H9 (cell line): ENCODE data around the gene C1QTNF6. TPM values are rescaled to one million over a fixed set of nuclear protein-coding genes. Genes with fewer than 3 reads are reported as not detected.

Experiments
- DNase-seq: peaks from one replicate; pipeline ENCODE4 v3.0.0-alpha.2; 2017
- H2AFZ ChIP-seq: one replicate; pipeline ENCODE4 v1.6.1; 2013; ENCODE audit warnings: mild to moderate bottlenecking, low read length, control low read depth, moderate library complexity
- H2AK5ac ChIP-seq: 2 replicates; pipeline ENCODE4 v1.6.1; 2013; ENCODE audit warnings: low read length, control low read depth, mixed read lengths; ENCODE audit not compliant: insufficient read length
- H2BK120ac ChIP-seq: one replicate; pipeline ENCODE4 v1.6.1; 2013; ENCODE audit warnings: low read depth, mild to moderate bottlenecking, low read length, control low read depth, inconsistent platforms; ENCODE audit not compliant: poor library complexity, severe bottlenecking
- H2BK12ac ChIP-seq: 2 replicates; pipeline ENCODE4 v1.6.1; 2013; ENCODE audit warnings: low read length, control low read depth, mixed read lengths, low read depth; ENCODE audit not compliant: insufficient read length
- H2BK15ac ChIP-seq: 2 replicates; pipeline ENCODE4 v1.6.1; 2013; ENCODE audit warnings: low read depth, low read length, control low read depth
- H2BK20ac ChIP-seq: one replicate; pipeline ENCODE4 v1.6.1; 2013; ENCODE audit warnings: low read depth, mild to moderate bottlenecking, low read length, control low read depth, inconsistent platforms; ENCODE audit not compliant: poor library complexity, severe bottlenecking
- H2BK5ac ChIP-seq: 2 replicates; pipeline ENCODE4 v1.6.1; 2013; ENCODE audit warnings: low read length, control low read depth, mixed read lengths; ENCODE audit not compliant: insufficient read length
- H3K14ac ChIP-seq: 2 replicates; pipeline ENCODE4 v1.6.1; 2013; ENCODE audit warnings: low read length, control low read depth; ENCODE audit not compliant: insufficient read depth
- H3K18ac ChIP-seq: 2 replicates; pipeline ENCODE4 v1.6.1; 2013; ENCODE audit warnings: low read depth, mild to moderate bottlenecking, mixed read lengths, low read length, control low read depth; ENCODE audit not compliant: insufficient read length
- H3K23ac ChIP-seq: 2 replicates; pipeline ENCODE4 v1.6.1; 2013; ENCODE audit warnings: low read length, control low read depth, mixed read lengths, low read depth; ENCODE audit not compliant: insufficient read length
- H3K23me2 ChIP-seq: 2 replicates; pipeline ENCODE4 v1.6.1; 2013; ENCODE audit warnings: low read depth, mild to moderate bottlenecking, mixed read lengths, low read length, control low read depth; ENCODE audit not compliant: insufficient read length, poor library complexity, severe bottlenecking
- H3K27ac ChIP-seq: 2 replicates; pipeline ENCODE4 v1.5.1; 2013; ENCODE audit warnings: low read length, control low read depth, mixed read lengths, low read depth; ENCODE audit not compliant: insufficient read length
- H3K27me3 ChIP-seq: 2 replicates; pipeline ENCODE4 v1.6.1; 2013; ENCODE audit warnings: low read length, control low read depth, inconsistent platforms; ENCODE audit not compliant: insufficient read depth
- H3K4ac ChIP-seq: 2 replicates; pipeline ENCODE4 v1.6.1; 2013; ENCODE audit warnings: low read depth, mild to moderate bottlenecking, control low read depth, inconsistent platforms, low read length, moderate library complexity
- H3K4me1 ChIP-seq: 2 replicates; pipeline ENCODE4 v1.6.1; 2013; ENCODE audit warnings: low read length, control low read depth, inconsistent platforms; ENCODE audit not compliant: insufficient read depth
- H3K4me2 ChIP-seq: 2 replicates; pipeline ENCODE4 v1.6.1; 2013; ENCODE audit warnings: low read length, control low read depth, mixed read lengths; ENCODE audit not compliant: insufficient read length, insufficient read depth
- H3K56ac ChIP-seq: 2 replicates; pipeline ENCODE4 v1.6.1; 2013; ENCODE audit warnings: low read depth, mild to moderate bottlenecking, mixed read lengths, low read length, control low read depth; ENCODE audit not compliant: insufficient read length
- H3K79me1 ChIP-seq: 2 replicates; pipeline ENCODE4 v1.6.1; 2013; ENCODE audit warnings: low read depth, mild to moderate bottlenecking, moderate library complexity, low read length, control low read depth, inconsistent platforms; ENCODE audit not compliant: insufficient read depth, poor library complexity, severe bottlenecking
- H3K79me2 ChIP-seq: 2 replicates; pipeline ENCODE4 v1.6.1; 2013; ENCODE audit warnings: low read length, control low read depth, inconsistent platforms; ENCODE audit not compliant: insufficient read depth
- H3K9ac ChIP-seq: 2 replicates; pipeline ENCODE4 v1.6.1; 2013; ENCODE audit warnings: low read length, control low read depth, mixed read lengths; ENCODE audit not compliant: insufficient read length; ENCODE audit errors: extremely low read depth
- H3K9me3 ChIP-seq: one replicate; pipeline ENCODE4 v1.6.1; 2013; ENCODE audit warnings: low read depth, low read length, inconsistent platforms; ENCODE audit not compliant: control insufficient read depth
- H3T11ph ChIP-seq: one replicate; pipeline ENCODE4 v1.6.1; 2013; ENCODE audit warnings: mild to moderate bottlenecking, low read length, control low read depth, inconsistent platforms
- H4K20me1 ChIP-seq: one replicate; pipeline ENCODE4 v1.6.1; 2013; ENCODE audit not compliant: control insufficient read depth, insufficient read length, insufficient read depth
- H4K5ac ChIP-seq: 2 replicates; pipeline ENCODE4 v1.6.1; 2013; ENCODE audit warnings: low read depth, mild to moderate bottlenecking, mixed read lengths, low read length, control low read depth; ENCODE audit not compliant: insufficient read length
- H4K8ac ChIP-seq: replicated peaks from 2 replicates; pipeline ENCODE4 v1.6.1; 2013; ENCODE audit warnings: low read length, control low read depth, mixed read lengths, low read depth; ENCODE audit not compliant: insufficient read length
- H4K91ac ChIP-seq: 2 replicates; pipeline ENCODE4 v1.6.1; 2013; ENCODE audit warnings: low read depth, mild to moderate bottlenecking, moderate library complexity, mixed read lengths, low read length, control low read depth; ENCODE audit not compliant: insufficient read length
- H3K27ac Mint-ChIP-seq, 3 experiments: 2 replicates in 2 of 3; 3 replicates in 1 of 3; pipeline ENCODE4 v1.8.0; 2020 to 2021; ENCODE audit warnings: mixed read lengths in 3 of 3, mild to moderate bottlenecking in 1 of 3, moderate library complexity in 1 of 3
- H3K27me3 Mint-ChIP-seq: 2 replicates; pipeline ENCODE4 v1.8.0; 2021; ENCODE audit warnings: low read depth, mild to moderate bottlenecking, moderate library complexity, mixed read lengths
- H3K36me3 Mint-ChIP-seq, 3 experiments: 2 replicates in 2 of 3; 3 replicates in 1 of 3; pipeline ENCODE4 v1.8.0; 2020 to 2021; ENCODE audit warnings: low read depth in 3 of 3, mixed read lengths in 3 of 3; ENCODE audit not compliant: insufficient read depth in 1 of 3
- H3K4me1 Mint-ChIP-seq, 2 experiments: 2 replicates each; pipeline ENCODE4 v1.8.0; 2020; ENCODE audit warnings: mixed read lengths in 2 of 2
- H3K4me3 Mint-ChIP-seq, 2 experiments: 2 replicates in 1 of 2; 3 replicates in 1 of 2; pipeline ENCODE4 v1.8.0; 2020 to 2021; ENCODE audit warnings: mild to moderate bottlenecking in 2 of 2, mixed read lengths in 2 of 2, moderate library complexity in 1 of 2
- H3K9me3 Mint-ChIP-seq, 2 experiments: 2 replicates in 1 of 2; 3 replicates in 1 of 2; pipeline ENCODE4 v1.8.0; 2020; ENCODE audit warnings: mild to moderate bottlenecking in 2 of 2, mixed read lengths in 2 of 2, moderate library complexity in 1 of 2
- CTCF ChIP-seq: fragments of 200-600 bp; sonication (generic); conservative IDR thresholded peaks from 3 replicates; pipeline ENCODE4 v1.8.0; 2021; ENCODE audit warnings: antibody characterized with exemption, mild to moderate bottlenecking
- WGBS: extraction: QIAGEN DNeasy Blood & Tissue Kit; methylation state at CpG from one replicate; pipeline ENCODE4 v1.1.7; 2013; ENCODE audit warnings: missing lambda C conversion rate, low lambda C conversion rate, mixed read lengths; ENCODE audit not compliant: insufficient read length; ENCODE audit errors: extremely low coverage; 5-methylcytosine and 5-hydroxymethylcytosine counted together
- total RNA-seq: library from RNA; stranded (reverse); gene quantifications from 2 replicates; pipeline ENCODE4 v1.2.1, GENCODE V29; 2021

The C1QTNF6 gene
- total RNA-seq, 1 experiment from 2014 or later, result 5.0 TPM

- WGBS, result no CpG with 5 or more reads among the region's 5 CpGs
- Mint-ChIP-seq H3K27ac (no peak overlapping the region), H3K4me3 (no peak overlapping the region), H3K9me3 (no peaks in the 10 kb centered on the region), H3K4me1 (peaks cover 6 to 23% of the 10 kb centered on the region in 2 experiments), H3K36me3 (no peaks in the 10 kb centered on the region), H3K27me3 (peaks cover 11% of the 10 kb centered on the region)
- no peaks in the 10 kb centered on the region for H4K20me1 ChIP-seq
- no peak overlapping the region for H2AFZ ChIP-seq
- no peaks in the 10 kb centered on the region for H3K9me3 ChIP-seq
- H2BK120ac ChIP-seq, result no peak overlapping the region
- H4K8ac ChIP-seq, result no peak overlapping the region
- no peak overlapping the region for H3K18ac ChIP-seq
- DNase-seq, result no peak
- H3K27ac ChIP-seq, result no peak overlapping the region
- no peaks in the 10 kb centered on the region for H3K27me3 ChIP-seq
- no peak overlapping the region for H3T11ph ChIP-seq
- no peaks in the 10 kb centered on the region for H3K79me1 ChIP-seq
- no peaks in the 10 kb centered on the region for H3K79me2 ChIP-seq
- no peak overlapping the region for H2AK5ac ChIP-seq
- no peak overlapping the region for H3K9ac ChIP-seq
- no peak overlapping the region for H2BK20ac ChIP-seq
- no peak overlapping the region for H3K14ac ChIP-seq
- no peak for TF ChIP-seq CTCF
- no peak overlapping the region for H2BK15ac ChIP-seq
- no peak overlapping the region for H3K4me2 ChIP-seq
- no peak overlapping the region for H2BK5ac ChIP-seq
- H3K23me2 ChIP-seq, result no peaks in the 10 kb centered on the region
- no peak overlapping the region for H3K56ac ChIP-seq
- H2BK12ac ChIP-seq, result no peak overlapping the region
- H4K91ac ChIP-seq, result no peak overlapping the region
- H3K4ac ChIP-seq, result no peak overlapping the region
- H3K4me1 ChIP-seq, result no peaks in the 10 kb centered on the region
- H3K23ac ChIP-seq, result no peak overlapping the region
- no peak overlapping the region for H4K5ac ChIP-seq
Measured at GRCh38 chr22:37204045-37204655, 16.1 kb upstream of the C1QTNF6 start.
